Lower lobe of right lung (tissue), 2 donors: Measurements from ENCODE around the gene MAX. TPM values are rescaled to one million over a fixed set of nuclear protein-coding genes. Genes with fewer than 3 reads are reported as not detected.

Experiments
- ATAC-seq, 2 donors: fragments of 200-7000 bp; cut with Tn5 transposase; one replicate each; pipeline ENCODE4 v1.9.1; 2020 to 2022; ENCODE audit warnings: mild to moderate bottlenecking in 2 of 2, moderate library complexity in 2 of 2
- DNase-seq: peaks from one replicate; pipeline ENCODE4 v3.0.0-alpha.2; 2020
- H3K27ac ChIP-seq: fragments of 200-600 bp; one replicate; pipeline ENCODE4 v1.8.0; 2022
- H3K27me3 ChIP-seq: fragments of 200-600 bp; one replicate; pipeline ENCODE4 v1.8.0; 2022; ENCODE audit warnings: low read depth
- H3K36me3 ChIP-seq: fragments of 200-600 bp; one replicate; pipeline ENCODE4 v1.8.0; 2022; ENCODE audit warnings: mild to moderate bottlenecking
- H3K4me1 ChIP-seq: fragments of 200-600 bp; one replicate; pipeline ENCODE4 v1.8.0; 2022
- H3K4me3 ChIP-seq: fragments of 200-600 bp; one replicate; pipeline ENCODE4 v1.8.0; 2022; ENCODE audit warnings: mild to moderate bottlenecking
- H3K9me3 ChIP-seq: fragments of 200-600 bp; one replicate; pipeline ENCODE4 v1.8.0; 2022
- intact Hi-C: fragments of 100-400 bp; cut with DNase I; formaldehyde crosslinking; loops from one replicate; pipeline ENCODE4 v1.11.0; 2022
- long read RNA-seq: library from polyadenylated mRNA; unstranded; transcript quantifications from one replicate; pipeline ENCODE4 v2.0.0, GENCODE V29; 2021
- total RNA-seq: library from RNA; stranded (reverse); fragmentation: NEBNext Ultra II Directional; extraction: Animal tissue kit (Norgen Biotek cat#: 25700); gene quantifications from one replicate; pipeline ENCODE4 v1.2.1, GENCODE V29; 2021
- TF ChIP-seq, protein P1 (sequence below): fragments of 200-600 bp; IDR thresholded peaks from one replicate; pipeline ENCODE4 v1.8.0; 2022; ENCODE audit warnings: antibody characterized with exemption, mild to moderate bottlenecking
- donor health status: DM: no; HTN: yes; CAD: no; lungs with severe emphysema.

MAX gene, protein sequence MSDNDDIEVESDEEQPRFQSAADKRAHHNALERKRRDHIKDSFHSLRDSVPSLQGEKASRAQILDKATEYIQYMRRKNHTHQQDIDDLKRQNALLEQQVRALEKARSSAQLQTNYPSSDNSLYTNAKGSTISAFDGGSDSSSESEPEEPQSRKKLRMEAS
- total RNA-seq: 105 TPM
- long read RNA-seq, partial matches to known transcripts: 1 of 33 reads
- long read RNA-seq, other reads (novel, unspliced or antisense): 20 of 33 reads

DNA sequence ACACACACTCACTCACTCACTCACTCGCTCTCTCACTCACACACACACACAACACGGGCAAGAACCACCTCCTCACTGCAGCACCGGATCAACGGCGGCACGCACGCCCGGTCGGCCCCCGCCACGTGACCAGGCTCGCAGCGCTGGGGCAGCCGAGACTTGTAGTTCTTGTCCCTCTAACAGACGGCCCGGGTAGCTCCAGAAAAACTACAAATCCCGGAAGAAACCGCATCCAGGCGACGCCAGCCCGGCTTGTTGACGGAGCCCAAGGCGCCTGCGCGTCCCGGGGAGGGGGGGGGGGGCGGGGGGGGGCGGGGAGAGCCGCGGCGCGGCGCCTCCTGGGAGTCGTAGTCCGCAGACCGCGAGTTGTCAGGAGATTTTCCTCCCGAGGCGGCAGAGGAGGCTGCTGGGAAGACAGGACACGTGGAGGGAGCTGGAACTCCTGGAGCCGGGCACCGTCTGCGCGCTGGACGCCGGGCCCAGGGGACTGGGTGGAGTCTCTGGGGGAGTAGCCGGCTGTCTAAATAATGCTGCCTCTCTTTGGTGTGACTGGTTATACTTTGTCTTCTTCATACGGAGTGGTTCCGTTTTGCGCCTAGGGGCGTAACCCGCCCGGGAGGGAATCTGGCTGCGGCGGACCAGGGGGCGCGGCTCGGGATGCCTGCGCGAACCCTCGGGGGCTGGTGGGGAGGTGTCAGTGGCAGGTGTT, at the start of gene MAX:
Gene MAX, minus strand, starts transcription at position 77 of the 709 bp plus-strand sequence. CDS start 178 bp downstream, outside the sequence.
- Histone ChIP-seq H3K9me3 (no peaks in the 10 kb centered on the region), H3K4me3 (peak within 1 kb of the TSS; percentile 70), H3K27ac (peak within 1 kb of the TSS; percentile 93), H3K27me3 (no peaks in the 10 kb centered on the region), H3K36me3 (no peaks in the 10 kb centered on the region), H3K4me1 (peaks cover 43% of the 10 kb centered on the region)
- peak; percentile 99 for DNase-seq
- TF ChIP-seq, protein P1, sequence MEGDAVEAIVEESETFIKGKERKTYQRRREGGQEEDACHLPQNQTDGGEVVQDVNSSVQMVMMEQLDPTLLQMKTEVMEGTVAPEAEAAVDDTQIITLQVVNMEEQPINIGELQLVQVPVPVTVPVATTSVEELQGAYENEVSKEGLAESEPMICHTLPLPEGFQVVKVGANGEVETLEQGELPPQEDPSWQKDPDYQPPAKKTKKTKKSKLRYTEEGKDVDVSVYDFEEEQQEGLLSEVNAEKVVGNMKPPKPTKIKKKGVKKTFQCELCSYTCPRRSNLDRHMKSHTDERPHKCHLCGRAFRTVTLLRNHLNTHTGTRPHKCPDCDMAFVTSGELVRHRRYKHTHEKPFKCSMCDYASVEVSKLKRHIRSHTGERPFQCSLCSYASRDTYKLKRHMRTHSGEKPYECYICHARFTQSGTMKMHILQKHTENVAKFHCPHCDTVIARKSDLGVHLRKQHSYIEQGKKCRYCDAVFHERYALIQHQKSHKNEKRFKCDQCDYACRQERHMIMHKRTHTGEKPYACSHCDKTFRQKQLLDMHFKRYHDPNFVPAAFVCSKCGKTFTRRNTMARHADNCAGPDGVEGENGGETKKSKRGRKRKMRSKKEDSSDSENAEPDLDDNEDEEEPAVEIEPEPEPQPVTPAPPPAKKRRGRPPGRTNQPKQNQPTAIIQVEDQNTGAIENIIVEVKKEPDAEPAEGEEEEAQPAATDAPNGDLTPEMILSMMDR: no peak
- intact Hi-C loops: no loop called here
- peak; percentile 97 to 98 for ATAC-seq

DNA sequence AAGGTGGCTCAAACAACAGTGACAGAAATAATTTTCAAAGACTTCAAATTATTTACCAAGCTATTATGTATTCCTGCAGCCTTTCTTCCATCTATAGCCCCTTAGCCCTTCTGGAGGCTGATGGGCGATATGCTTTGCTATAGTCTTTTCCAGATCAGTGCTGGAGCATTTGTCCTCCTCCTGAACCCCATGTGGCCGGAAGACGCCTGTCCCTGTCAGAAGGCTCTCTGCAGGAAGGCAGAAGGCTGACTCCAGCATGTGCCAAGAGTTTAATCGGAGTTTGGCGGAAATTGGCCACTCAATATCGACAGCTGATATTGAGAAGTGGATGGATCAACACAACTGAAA, 49.3 kb upstream of the MAX start:
- no peaks in the 10 kb centered on the region for H3K27me3 ChIP-seq
- TF ChIP-seq, protein P1: no peak
- H3K9me3 ChIP-seq: no peaks in the 10 kb centered on the region
- no peak overlapping the region for H3K4me3 ChIP-seq
- intact Hi-C loops: no loop called here
- no peaks in the 10 kb centered on the region for H3K36me3 ChIP-seq
- ATAC-seq (no peak), DNase-seq (no peak)
- no peak overlapping the region for H3K27ac ChIP-seq
- peaks cover 8% of the 10 kb centered on the region for H3K4me1 ChIP-seq

DNA sequence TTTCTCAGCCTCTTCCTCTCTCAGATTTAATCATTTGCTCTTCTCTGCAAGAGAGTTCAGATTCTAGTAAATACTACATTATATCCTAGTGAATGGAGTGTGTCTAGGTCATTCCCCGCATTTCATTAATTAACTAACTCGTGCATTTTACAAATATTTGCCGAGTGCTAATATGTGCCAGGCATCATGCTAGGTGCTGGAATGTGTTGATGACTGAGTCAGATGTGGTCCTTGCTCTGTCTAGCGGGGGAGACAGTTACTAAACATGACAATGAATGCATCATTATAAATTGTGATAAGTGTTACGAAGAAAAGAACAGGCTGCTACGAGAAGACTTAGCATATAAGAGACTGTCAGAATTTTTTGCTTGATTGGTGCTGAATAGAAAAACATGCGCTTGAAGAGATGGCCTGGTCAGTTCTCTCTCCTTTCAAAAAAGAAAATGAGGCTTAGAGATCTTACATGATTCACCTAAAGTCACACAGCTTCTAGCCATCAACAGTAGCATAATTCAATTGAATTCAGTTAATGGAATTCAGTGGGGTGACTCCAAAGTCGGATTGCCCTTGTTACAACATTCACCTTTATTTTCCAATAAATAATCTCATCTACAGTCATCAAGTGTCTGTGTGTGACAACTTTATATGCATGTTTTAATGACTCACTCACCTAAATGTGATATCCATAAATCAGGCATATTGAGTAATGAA, 48.7 kb upstream of the MAX start:
- Histone ChIP-seq H3K36me3 (no peaks in the 10 kb centered on the region), H3K27me3 (no peaks in the 10 kb centered on the region), H3K4me1 (peaks cover 3% of the 10 kb centered on the region), H3K27ac (no peak overlapping the region), H3K4me3 (no peak overlapping the region), H3K9me3 (no peaks in the 10 kb centered on the region)
- TF ChIP-seq, protein P1: no peak
- DNase-seq (no peak), ATAC-seq (no peak)
- intact Hi-C loops: no loop called here

DNA sequence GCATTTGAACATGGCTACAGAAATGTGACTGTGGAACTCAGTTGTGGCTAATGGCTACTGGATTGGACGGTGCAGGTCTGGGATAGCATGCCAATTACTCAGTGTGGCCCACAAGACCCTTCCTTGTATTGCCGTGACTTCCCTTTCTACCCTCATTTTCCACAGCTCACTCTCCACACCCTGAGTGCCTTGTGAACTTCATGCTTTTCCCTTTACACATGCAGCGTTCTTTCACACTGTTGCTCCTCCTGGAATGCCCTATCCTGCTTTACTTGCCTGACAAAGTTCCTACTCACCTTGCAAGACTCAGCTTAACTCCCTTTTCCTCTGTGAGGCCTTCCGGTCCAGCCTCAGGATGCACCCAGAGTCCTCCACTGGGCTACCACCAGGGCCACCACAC, 46.8 kb upstream of the MAX start:
- H3K4me1 ChIP-seq: no peaks in the 10 kb centered on the region
- ATAC-seq: no peak
- no peak for DNase-seq
- no peaks in the 10 kb centered on the region for H3K9me3 ChIP-seq
- TF ChIP-seq, protein P1: no peak
- H3K27ac ChIP-seq: no peak overlapping the region
- H3K36me3 ChIP-seq: no peaks in the 10 kb centered on the region
- H3K27me3 ChIP-seq: no peaks in the 10 kb centered on the region
- intact Hi-C loops: no loop called here
- no peak overlapping the region for H3K4me3 ChIP-seq

DNA sequence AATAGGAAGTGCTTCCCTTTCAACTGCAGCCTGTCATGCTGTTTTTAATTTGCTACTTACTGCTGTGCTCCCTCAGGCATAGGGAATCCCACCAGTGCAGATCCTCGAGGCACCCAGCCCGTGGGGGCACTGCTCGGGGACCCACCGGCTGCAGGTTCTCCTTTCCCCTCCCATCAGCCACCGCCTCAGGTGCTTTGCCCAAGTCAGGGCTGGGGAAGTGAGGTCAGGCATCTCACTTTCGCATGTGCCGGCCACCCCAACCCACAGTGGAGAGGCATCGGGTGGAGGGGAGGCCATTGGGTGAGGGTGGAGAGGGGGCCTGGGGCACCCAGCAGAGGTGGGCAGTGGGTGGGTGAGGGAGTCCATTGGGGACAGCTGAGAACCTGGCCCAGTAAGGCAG, 41.9 kb upstream of the MAX start:
- ATAC-seq (peak in 1 of 2 donors; percentile 41), DNase-seq (no peak)
- H3K36me3 ChIP-seq: no peaks in the 10 kb centered on the region
- no peak overlapping the region for H3K27ac ChIP-seq
- no peaks in the 10 kb centered on the region for H3K27me3 ChIP-seq
- no peaks in the 10 kb centered on the region for H3K4me1 ChIP-seq
- TF ChIP-seq, protein P1: no peak
- H3K9me3 ChIP-seq: no peaks in the 10 kb centered on the region
- no peak overlapping the region for H3K4me3 ChIP-seq
- intact Hi-C loops: no loop called here
